Endothelial cell (in vitro differentiated cells): ENCODE data around the gene OXNAD1. TPM values are rescaled to one million over a fixed set of nuclear protein-coding genes. Genes with fewer than 3 reads are reported as not detected.

ENCODE experiments used
- DNase-seq: peaks from one replicate; pipeline ENCODE4 v3.0.0; 2021; ENCODE audit warnings: low spot score
- H3K27ac Mint-ChIP-seq: one replicate; pipeline ENCODE4 v1.8.0; 2021; ENCODE audit warnings: mixed read lengths, inconsistent platforms; ENCODE audit not compliant: unreplicated experiment
- H3K27me3 Mint-ChIP-seq: one replicate; pipeline ENCODE4 v1.8.0; 2021; ENCODE audit warnings: mild to moderate bottlenecking, moderate library complexity, mixed read lengths, inconsistent platforms; ENCODE audit not compliant: unreplicated experiment
- H3K36me3 Mint-ChIP-seq: one replicate; pipeline ENCODE4 v1.8.0; 2021; ENCODE audit warnings: mild to moderate bottlenecking, low read depth, mixed read lengths, inconsistent platforms; ENCODE audit not compliant: unreplicated experiment
- H3K4me1 Mint-ChIP-seq: one replicate; pipeline ENCODE4 v1.8.0; 2021; ENCODE audit warnings: mild to moderate bottlenecking, mixed read lengths, inconsistent platforms; ENCODE audit not compliant: unreplicated experiment
- H3K4me3 Mint-ChIP-seq: one replicate; pipeline ENCODE4 v1.8.0; 2021; ENCODE audit warnings: mild to moderate bottlenecking, mixed read lengths, inconsistent platforms; ENCODE audit not compliant: unreplicated experiment
- H3K9me3 Mint-ChIP-seq: one replicate; pipeline ENCODE4 v1.8.0; 2021; ENCODE audit warnings: mixed read lengths, inconsistent platforms; ENCODE audit not compliant: unreplicated experiment
- CTCF ChIP-seq: fragments of 200-600 bp; sonication (generic); IDR thresholded peaks from one replicate; pipeline ENCODE4 v1.5.0; 2021; ENCODE audit warnings: antibody characterized with exemption; ENCODE audit not compliant: unreplicated experiment
- total RNA-seq: library from RNA; stranded (reverse); fragmentation: NEBNext Ultra II Directional; extraction: Animal tissue kit (Norgen Biotek cat#: 25700); gene quantifications from one replicate; pipeline ENCODE4 v1.2.1, GENCODE V29; 2021; ENCODE audit not compliant: unreplicated experiment

Gene OXNAD1
- total RNA-seq, 1 donor from 2014 or later: 10.9 TPM

GRCh38 chr3:16304061-16305010, 39.3 kb downstream of the OXNAD1 start:
- H3K27me3 Mint-ChIP-seq: no peaks in the 10 kb centered on the region
- peaks cover 19% of the 10 kb centered on the region for H3K4me1 Mint-ChIP-seq

GRCh38 chr3:16305111-16305541, 40.1 kb downstream of the OXNAD1 start:
- H3K4me1 Mint-ChIP-seq: peaks cover 26% of the 10 kb centered on the region
- peaks cover 19% of the 10 kb centered on the region for H3K36me3 Mint-ChIP-seq
- no peak overlapping the region for H3K27ac Mint-ChIP-seq
- no peaks in the 10 kb centered on the region for H3K27me3 Mint-ChIP-seq
- no peak for DNase-seq
- H3K9me3 Mint-ChIP-seq: no peaks in the 10 kb centered on the region
- no peak for TF ChIP-seq CTCF
- H3K4me3 Mint-ChIP-seq: no peak overlapping the region

More at GRCh38 chr3:16304061-16305010, 39.3 kb downstream of the OXNAD1 start:
- no peak overlapping the region for H3K27ac Mint-ChIP-seq
- H3K4me3 Mint-ChIP-seq: no peak overlapping the region
- peaks cover 19% of the 10 kb centered on the region for H3K36me3 Mint-ChIP-seq
- H3K9me3 Mint-ChIP-seq: no peaks in the 10 kb centered on the region
- TF ChIP-seq CTCF: no peak
- DNase-seq: no peak

GRCh38 chr3:16307832-16308531, 43.0 kb downstream of the OXNAD1 start:
- no peak overlapping the region for H3K27ac Mint-ChIP-seq
- peaks cover 17% of the 10 kb centered on the region for H3K36me3 Mint-ChIP-seq
- DNase-seq: no peak
- H3K4me3 Mint-ChIP-seq: no peak overlapping the region
- H3K9me3 Mint-ChIP-seq: no peaks in the 10 kb centered on the region
- peaks cover 29% of the 10 kb centered on the region for H3K4me1 Mint-ChIP-seq
- H3K27me3 Mint-ChIP-seq: peaks cover 4% of the 10 kb centered on the region
- no peak for TF ChIP-seq CTCF

GRCh38 chr3:16308727-16309126, 43.7 kb downstream of the OXNAD1 start:
- no peak overlapping the region for H3K27ac Mint-ChIP-seq
- no peak overlapping the region for H3K4me3 Mint-ChIP-seq
- peaks cover 4% of the 10 kb centered on the region for H3K27me3 Mint-ChIP-seq
- no peaks in the 10 kb centered on the region for H3K9me3 Mint-ChIP-seq
- no peak for DNase-seq
- H3K36me3 Mint-ChIP-seq: peaks cover 17% of the 10 kb centered on the region
- H3K4me1 Mint-ChIP-seq: peaks cover 29% of the 10 kb centered on the region
- TF ChIP-seq CTCF: no peak
